Activated naive CD8-positive, alpha-beta T cell (primary cell): ENCODE measurements around the gene CYP2A13.
"Not testable (repeated sequence)": the region's sequence is repeated elsewhere in the genome, so short reads cannot be mapped to it uniquely, and the experiment has no call there.

Source experiments
- H3K27ac Mint-ChIP-seq: one replicate; pipeline ENCODE4 v1.8.0; 2021; ENCODE audit warnings: mixed read lengths
- H3K27me3 Mint-ChIP-seq: one replicate; pipeline ENCODE4 v1.8.0; 2021; ENCODE audit warnings: mixed read lengths
- H3K36me3 Mint-ChIP-seq: one replicate; pipeline ENCODE4 v1.8.0; 2021; ENCODE audit warnings: mixed read lengths
- H3K4me1 Mint-ChIP-seq: one replicate; pipeline ENCODE4 v1.8.0; 2021; ENCODE audit warnings: low read depth, mixed read lengths
- H3K4me3 Mint-ChIP-seq: one replicate; pipeline ENCODE4 v1.8.0; 2021; ENCODE audit warnings: mild to moderate bottlenecking, mixed read lengths
- H3K9me3 Mint-ChIP-seq: one replicate; pipeline ENCODE4 v1.8.0; 2021; ENCODE audit warnings: low read depth, mixed read lengths

Gene CYP2A13

DNA sequence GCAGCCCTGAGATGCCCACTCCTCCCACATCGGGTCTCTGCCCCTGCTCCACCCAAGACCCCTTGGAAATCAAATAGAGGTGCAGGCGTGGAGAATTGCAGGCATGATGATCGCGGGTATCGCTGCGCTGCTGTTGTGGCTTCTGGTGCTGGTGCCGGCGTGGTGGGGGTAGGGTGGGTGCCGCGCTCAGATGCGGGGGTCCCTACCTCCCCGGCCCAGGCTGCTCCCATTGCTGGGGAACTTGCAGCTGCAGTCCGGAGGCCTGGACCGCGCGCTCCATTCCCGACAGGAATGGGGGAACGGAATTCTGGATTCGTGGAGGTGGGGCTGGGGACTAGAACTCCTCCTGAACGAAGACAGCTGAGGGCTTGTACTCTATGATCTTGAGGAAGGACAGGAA is 46.4 kb downstream of the CYP2A13 start:
- Mint-ChIP-seq H3K9me3 (no peaks in the 10 kb centered on the region), H3K4me1 (peaks cover 15% of the 10 kb centered on the region), H3K4me3 (peak overlapping the region; percentile 72), H3K27ac (no peak overlapping the region), H3K36me3 (no peaks in the 10 kb centered on the region), H3K27me3 (peaks cover 2% of the 10 kb centered on the region)

DNA sequence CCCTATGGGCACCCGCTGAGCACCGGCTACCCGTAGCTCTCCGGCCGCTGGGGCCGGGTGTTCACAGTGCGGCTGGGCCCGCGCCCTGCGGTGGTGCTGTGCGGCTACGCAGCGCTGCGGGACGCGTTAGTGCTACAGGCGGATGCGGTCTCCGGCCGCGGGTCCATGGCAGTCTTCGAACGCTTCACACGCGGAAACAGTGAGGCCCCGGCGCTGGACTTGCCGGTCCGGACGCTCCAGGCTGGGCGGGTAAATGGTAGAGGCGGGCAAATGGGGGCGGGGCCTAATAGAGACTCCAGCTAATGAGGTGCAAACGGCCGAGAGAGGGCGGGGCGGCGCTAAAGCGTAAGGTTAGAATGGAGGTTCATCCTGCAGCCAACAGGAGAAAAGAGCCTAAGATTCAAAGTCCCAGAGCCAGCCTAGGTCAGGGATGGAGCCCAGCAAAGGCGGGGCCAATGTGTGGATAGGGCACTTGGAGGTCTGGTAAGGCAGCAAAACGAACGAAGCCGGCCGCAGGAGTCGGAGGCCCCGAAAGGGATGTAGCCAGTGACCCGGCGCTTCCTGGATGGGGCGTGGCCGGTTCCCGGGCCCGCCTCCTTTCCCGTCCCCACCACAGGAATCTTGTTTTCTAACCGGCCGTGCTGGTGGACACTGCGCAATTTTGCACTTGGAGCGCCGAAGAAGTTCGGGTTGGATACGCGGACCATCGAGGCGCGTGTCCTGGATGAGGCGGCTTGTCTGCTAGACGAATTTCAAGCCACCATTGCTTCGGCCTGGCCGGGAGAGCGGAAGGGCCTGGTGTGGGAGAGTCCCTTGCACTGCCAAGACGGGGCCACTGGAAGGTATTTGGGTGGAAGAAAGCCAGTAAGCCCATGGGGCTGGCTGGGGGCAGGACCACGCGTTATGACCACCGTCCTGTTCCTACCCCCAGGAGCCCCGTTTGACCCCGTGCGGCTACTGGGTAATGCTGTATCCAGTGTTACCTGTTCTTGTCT is 47.4 kb downstream of the CYP2A13 start:
- Mint-ChIP-seq H3K27ac (peak overlapping the region; percentile 89), H3K4me3 (peak overlapping the region; percentile 94), H3K4me1 (peaks cover 15% of the 10 kb centered on the region)
- H3K36me3 Mint-ChIP-seq, H3K9me3 Mint-ChIP-seq, H3K27me3 Mint-ChIP-seq: not testable (repeated sequence)

- Mint-ChIP-seq H3K4me1 (peaks cover 15% of the 10 kb centered on the region), H3K4me3 (peak overlapping the region; percentile 94), H3K27me3 (no peaks in the 10 kb centered on the region), H3K9me3 (no peaks in the 10 kb centered on the region), H3K36me3 (no peaks in the 10 kb centered on the region), H3K27ac (no peak overlapping the region)
Observed at GRCh38 chr19:41136636-41137455, 48.6 kb downstream of the CYP2A13 start.

DNA sequence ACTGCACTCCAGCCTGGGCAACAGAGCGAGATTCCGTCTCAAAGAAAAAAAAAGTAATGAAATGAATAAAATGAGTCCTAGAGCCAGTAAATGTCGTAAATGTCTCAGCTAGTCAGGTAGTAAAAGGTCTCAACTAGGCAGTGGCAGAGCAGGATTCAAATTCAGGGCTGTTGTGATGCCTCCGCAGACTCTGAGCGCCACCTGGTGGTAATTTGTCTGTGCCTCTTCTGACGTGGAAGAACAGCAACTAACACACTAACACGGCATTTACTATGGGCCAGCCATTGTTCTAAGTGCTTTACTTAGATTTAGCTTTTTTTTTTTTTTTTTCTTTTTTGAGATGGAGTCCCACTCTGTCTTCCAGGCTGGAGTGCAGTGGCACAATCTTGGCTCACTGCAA is 56.2 kb downstream of the CYP2A13 start:
- H3K4me1 Mint-ChIP-seq, result no peaks in the 10 kb centered on the region
- H3K4me3 Mint-ChIP-seq, result no peak overlapping the region
- peaks cover 3% of the 10 kb centered on the region for H3K27me3 Mint-ChIP-seq
- no peaks in the 10 kb centered on the region for H3K36me3 Mint-ChIP-seq
- no peaks in the 10 kb centered on the region for H3K9me3 Mint-ChIP-seq
- no peak overlapping the region for H3K27ac Mint-ChIP-seq
